CD4-positive, alpha-beta T cell treated with Interleukin-6 at 100 ng/mL for 8 hours (primary cell): ENCODE data around the gene PAX4.
A peak's percentile ranks its signal among the peaks of the same experiment; 100 is the strongest.

Experiments
- DNase-seq: peaks from one replicate; pipeline ENCODE4 v3.0.0-alpha.2; 2020; ENCODE audit warnings: mixed read lengths, low spot score

PAX4 gene

GRCh38 chr7:127628445-127628844 is 10.5 kb upstream of the PAX4 start:
- DNase-seq: no peak

- no peak for DNase-seq
Measured at GRCh38 chr7:127625331-127625730, 7.4 kb upstream of the PAX4 start.

GRCh38 chr7:127620406-127621233 is 2.7 kb upstream of the PAX4 start:
- DNase-seq: no peak

- no peak for DNase-seq
Measured at GRCh38 chr7:127619681-127620405, 1.9 kb upstream of the PAX4 start.

GRCh38 chr7:127618775-127619174 is 833 bp upstream of the PAX4 start:
- DNase-seq: no peak

GRCh38 chr7:127616724-127617123 is 1.2 kb downstream of the PAX4 start:
- DNase-seq: no peak

GRCh38 chr7:127612263-127612662 is 5.7 kb downstream of the PAX4 start:
- no peak for DNase-seq

GRCh38 chr7:127609297-127609696 is 8.6 kb downstream of the PAX4 start:
- DNase-seq: no peak

GRCh38 chr7:127608446-127608845 is 9.5 kb downstream of the PAX4 start:
- DNase-seq: no peak

GRCh38 chr7:127600885-127601284 is 17.1 kb downstream of the PAX4 start:
- no peak for DNase-seq

GRCh38 chr7:127598318-127598717 is 19.6 kb downstream of the PAX4 start:
- no peak for DNase-seq

GRCh38 chr7:127595737-127596136 is 22.2 kb downstream of the PAX4 start:
- no peak for DNase-seq

- no peak for DNase-seq
Measured at GRCh38 chr7:127594490-127594889, 23.5 kb downstream of the PAX4 start.

GRCh38 chr7:127592550-127592949 is 25.4 kb downstream of the PAX4 start:
- no peak for DNase-seq

- DNase-seq: no peak
Measured at GRCh38 chr7:127591591-127591990, 26.4 kb downstream of the PAX4 start.

GRCh38 chr7:127591189-127591588 is 26.8 kb downstream of the PAX4 start:
- no peak for DNase-seq

GRCh38 chr7:127589896-127590295 is 28.0 kb downstream of the PAX4 start:
- DNase-seq: no peak

- DNase-seq: peak; percentile 33
Measured at GRCh38 chr7:127588697-127589482, 29.1 kb downstream of the PAX4 start.

- DNase-seq: peak; percentile 85
Measured at GRCh38 chr7:127588019-127588696, 29.8 kb downstream of the PAX4 start, which contains the start of gene ARF5. Gene ARF5, plus strand, starts transcription at chr7:127588411. Its CDS starts 88 bp downstream, at chr7:127588499.

GRCh38 chr7:127587663-127588018 is 30.3 kb downstream of the PAX4 start:
- DNase-seq: no peak

GRCh38 chr7:127586346-127586745 is 31.6 kb downstream of the PAX4 start:
- no peak for DNase-seq
